ENCODE measurements around the gene SOX2. TPM values are rescaled to one million over a fixed set of nuclear protein-coding genes. Genes with fewer than 3 reads are reported as not detected.

Gene SOX2
- total RNA-seq, 1 donor from 2014 or later, result 2.9 TPM

GRCh38 chr3:181690769-181691168 is 21.0 kb upstream of the SOX2 start:
- no peak for TF ChIP-seq CTCF (IDR thresholded peaks at IDR 0.05)
- no peak for TF ChIP-seq POLR2A (IDR thresholded peaks at IDR 0.05)
- no peak for TF ChIP-seq POLR2AphosphoS5 (IDR thresholded peaks at IDR 0.05; ENCODE audit: insufficient read depth in 1 of 2, low read depth in 1 of 2)
- Histone ChIP-seq H3K27ac (no peak overlapping the region), H3K4me1 (peaks cover 6% of the 10 kb centered on the region), H3K27me3 (no peaks in the 10 kb centered on the region), H3K4me3 (no peak overlapping the region), H3K36me3 (no peaks in the 10 kb centered on the region), H3K9me3 (no peaks in the 10 kb centered on the region)
- DNase-seq (ENCODE audit: extremely low spot score in 2 of 2), result no peak
- intact Hi-C loops (cut with DNase I), result no loop called here

DNA sequence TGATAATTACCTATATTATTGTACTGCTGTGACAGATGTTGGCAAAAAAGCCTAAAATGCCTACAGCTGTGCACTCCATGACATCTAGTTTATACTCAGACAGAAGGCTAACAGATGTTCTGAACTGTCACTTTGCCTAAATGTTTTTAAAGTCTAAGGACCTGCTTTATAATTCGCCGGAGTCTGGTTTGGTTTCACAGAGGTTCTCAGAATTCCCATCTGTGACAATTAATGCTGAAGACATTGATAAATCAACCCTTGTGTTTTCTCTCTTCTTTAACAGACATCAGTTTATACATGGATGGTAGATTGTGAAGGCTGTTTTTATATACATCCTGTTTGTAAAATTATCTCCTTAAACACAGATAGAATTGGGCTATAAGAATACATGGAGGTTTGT is 19.8 kb upstream of the SOX2 start:
- intact Hi-C loops (cut with DNase I), result no loop called here

GRCh38 chr3:181692311-181693145 is 19.2 kb upstream of the SOX2 start:
- TF ChIP-seq CTCF (IDR thresholded peaks at IDR 0.05), result no peak
- no peak for TF ChIP-seq POLR2AphosphoS5 (IDR thresholded peaks at IDR 0.05; ENCODE audit: insufficient read depth in 1 of 2, low read depth in 1 of 2)
- TF ChIP-seq POLR2A (IDR thresholded peaks at IDR 0.05), result no peak
- DNase-seq (ENCODE audit: extremely low spot score in 2 of 2), result no peak
- Histone ChIP-seq H3K36me3 (no peaks in the 10 kb centered on the region), H3K27ac (no peak overlapping the region), H3K4me1 (peaks cover 16% of the 10 kb centered on the region), H3K27me3 (no peaks in the 10 kb centered on the region), H3K4me3 (no peak overlapping the region), H3K9me3 (no peaks in the 10 kb centered on the region)
- intact Hi-C loops (cut with DNase I), result no loop called here

More for the DNA sequence above, 19.8 kb upstream of the SOX2 start:
- DNase-seq (ENCODE audit: extremely low spot score in 2 of 2), result no peak
- TF ChIP-seq POLR2AphosphoS5 (IDR thresholded peaks at IDR 0.05; ENCODE audit: insufficient read depth in 1 of 2, low read depth in 1 of 2) (no peak), POLR2A (IDR thresholded peaks at IDR 0.05) (no peak), CTCF (IDR thresholded peaks at IDR 0.05) (no peak)
- Histone ChIP-seq H3K4me3 (no peak overlapping the region), H3K9me3 (no peaks in the 10 kb centered on the region), H3K27ac (no peak overlapping the region), H3K4me1 (peaks cover 16% of the 10 kb centered on the region), H3K36me3 (no peaks in the 10 kb centered on the region), H3K27me3 (no peaks in the 10 kb centered on the region)

DNA sequence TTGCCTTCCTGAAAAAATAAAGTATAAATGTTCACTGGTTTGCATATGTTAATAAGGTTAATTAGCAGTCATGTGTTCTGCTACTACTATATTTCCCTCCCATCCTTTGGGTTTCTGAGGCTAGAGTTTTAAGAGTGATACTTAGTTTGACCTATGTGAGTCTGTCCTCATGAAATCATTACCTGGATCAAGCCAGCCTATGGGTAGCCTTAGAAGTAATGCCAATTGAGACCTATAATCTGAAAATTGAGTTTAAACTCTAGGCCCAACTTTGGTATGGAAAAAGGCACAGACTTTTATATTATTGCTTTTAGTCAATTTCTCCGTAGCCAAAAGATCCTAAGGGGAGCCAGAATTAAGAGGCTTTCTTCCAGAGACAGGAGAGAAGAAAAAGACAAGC is 18.4 kb upstream of the SOX2 start:
- no peak for DNase-seq (ENCODE audit: extremely low spot score in 2 of 2)
- H3K4me1 ChIP-seq, result peaks cover 16% of the 10 kb centered on the region
- no peak overlapping the region for H3K27ac ChIP-seq
- no peaks in the 10 kb centered on the region for H3K9me3 ChIP-seq
- H3K27me3 ChIP-seq, result no peaks in the 10 kb centered on the region
- intact Hi-C loops (cut with DNase I), result no loop called here
- no peak overlapping the region for H3K4me3 ChIP-seq
- no peaks in the 10 kb centered on the region for H3K36me3 ChIP-seq
- TF ChIP-seq CTCF (IDR thresholded peaks at IDR 0.05), result no peak
